HG03575 (cell line): ENCODE results near the gene THSD4.

Source experiments
- ATAC-seq: cut with Tn5 transposase; IDR thresholded peaks from one replicate; pipeline ENCODE4 v1.9.1; 2021; ENCODE audit not compliant: unreplicated experiment, insufficient number of reproducible peaks, low FRiP score; ENCODE audit errors: extremely low read depth

THSD4 gene

GRCh38 chr15:71798641-71799040 lies 683.4 kb downstream of the THSD4 start:
- ATAC-seq = no peak

- no peak for ATAC-seq
These were observed 684.9 kb downstream of the THSD4 start for GRCh38 chr15:71800190-71800589.

GRCh38 chr15:71800835-71801745 lies 685.8 kb downstream of the THSD4 start:
- no peak for ATAC-seq

- no peak for ATAC-seq
These were observed 686.8 kb downstream of the THSD4 start for GRCh38 chr15:71801935-71802655.

- ATAC-seq = no peak
These were observed 687.5 kb downstream of the THSD4 start for GRCh38 chr15:71802770-71803169.

- no peak for ATAC-seq
These were observed 689.0 kb downstream of the THSD4 start for GRCh38 chr15:71804226-71804625.

GRCh38 chr15:71804695-71805470 lies 689.6 kb downstream of the THSD4 start:
- no peak for ATAC-seq

GRCh38 chr15:71806452-71806931 lies 691.2 kb downstream of the THSD4 start:
- no peak for ATAC-seq

- no peak for ATAC-seq
These were observed 691.9 kb downstream of the THSD4 start for GRCh38 chr15:71807125-71807629.

GRCh38 chr15:71807691-71808091 lies 692.4 kb downstream of the THSD4 start:
- no peak for ATAC-seq

GRCh38 chr15:71808311-71809020 lies 693.2 kb downstream of the THSD4 start:
- ATAC-seq = no peak

GRCh38 chr15:71809346-71809745 lies 694.1 kb downstream of the THSD4 start:
- ATAC-seq = no peak

- ATAC-seq = no peak
These were observed 695.2 kb downstream of the THSD4 start, which contains the start of gene NR2E3 for GRCh38 chr15:71810256-71811035. NR2E3 (plus strand) TSS chr15:71810554; CDS start chr15:71810744, 190 bp downstream.

- ATAC-seq = no peak
These were observed 695.9 kb downstream of the THSD4 start for GRCh38 chr15:71811036-71811736.

- no peak for ATAC-seq
These were observed 696.8 kb downstream of the THSD4 start for GRCh38 chr15:71811752-71812735.
